Endothelial cell (in vitro differentiated cells): Measurements from ENCODE around the gene AQP5. TPM values are rescaled to one million over a fixed set of nuclear protein-coding genes. Genes with fewer than 3 reads are reported as not detected.

Source experiments
- DNase-seq: peaks from one replicate; pipeline ENCODE4 v3.0.0; 2021; ENCODE audit warnings: low spot score
- H3K27ac Mint-ChIP-seq: one replicate; pipeline ENCODE4 v1.8.0; 2021; ENCODE audit warnings: mixed read lengths, inconsistent platforms; ENCODE audit not compliant: unreplicated experiment
- H3K27me3 Mint-ChIP-seq: one replicate; pipeline ENCODE4 v1.8.0; 2021; ENCODE audit warnings: mild to moderate bottlenecking, moderate library complexity, mixed read lengths, inconsistent platforms; ENCODE audit not compliant: unreplicated experiment
- H3K36me3 Mint-ChIP-seq: one replicate; pipeline ENCODE4 v1.8.0; 2021; ENCODE audit warnings: mild to moderate bottlenecking, low read depth, mixed read lengths, inconsistent platforms; ENCODE audit not compliant: unreplicated experiment
- H3K4me1 Mint-ChIP-seq: one replicate; pipeline ENCODE4 v1.8.0; 2021; ENCODE audit warnings: mild to moderate bottlenecking, mixed read lengths, inconsistent platforms; ENCODE audit not compliant: unreplicated experiment
- H3K4me3 Mint-ChIP-seq: one replicate; pipeline ENCODE4 v1.8.0; 2021; ENCODE audit warnings: mild to moderate bottlenecking, mixed read lengths, inconsistent platforms; ENCODE audit not compliant: unreplicated experiment
- H3K9me3 Mint-ChIP-seq: one replicate; pipeline ENCODE4 v1.8.0; 2021; ENCODE audit warnings: mixed read lengths, inconsistent platforms; ENCODE audit not compliant: unreplicated experiment
- total RNA-seq: library from RNA; stranded (reverse); fragmentation: NEBNext Ultra II Directional; extraction: Animal tissue kit (Norgen Biotek cat#: 25700); gene quantifications from one replicate; pipeline ENCODE4 v1.2.1, GENCODE V29; 2021; ENCODE audit not compliant: unreplicated experiment
- TF ChIP-seq, protein P1 (sequence below): fragments of 200-600 bp; sonication (generic); IDR thresholded peaks from one replicate; pipeline ENCODE4 v1.5.0; 2021; ENCODE audit warnings: antibody characterized with exemption; ENCODE audit not compliant: unreplicated experiment

The AQP5 gene
- total RNA-seq, 1 donor from 2014 or later: 0.26 TPM

GRCh38 chr12:49950273-49951251 is 11.1 kb upstream of the AQP5 start, which contains the start of gene AQP2:
Gene AQP2, plus strand, starts transcription at chr12:49950737. Its CDS starts 94 bp downstream, at chr12:49950831.
- peaks cover 10% of the 10 kb centered on the region for H3K27me3 Mint-ChIP-seq
- TF ChIP-seq, protein P1, sequence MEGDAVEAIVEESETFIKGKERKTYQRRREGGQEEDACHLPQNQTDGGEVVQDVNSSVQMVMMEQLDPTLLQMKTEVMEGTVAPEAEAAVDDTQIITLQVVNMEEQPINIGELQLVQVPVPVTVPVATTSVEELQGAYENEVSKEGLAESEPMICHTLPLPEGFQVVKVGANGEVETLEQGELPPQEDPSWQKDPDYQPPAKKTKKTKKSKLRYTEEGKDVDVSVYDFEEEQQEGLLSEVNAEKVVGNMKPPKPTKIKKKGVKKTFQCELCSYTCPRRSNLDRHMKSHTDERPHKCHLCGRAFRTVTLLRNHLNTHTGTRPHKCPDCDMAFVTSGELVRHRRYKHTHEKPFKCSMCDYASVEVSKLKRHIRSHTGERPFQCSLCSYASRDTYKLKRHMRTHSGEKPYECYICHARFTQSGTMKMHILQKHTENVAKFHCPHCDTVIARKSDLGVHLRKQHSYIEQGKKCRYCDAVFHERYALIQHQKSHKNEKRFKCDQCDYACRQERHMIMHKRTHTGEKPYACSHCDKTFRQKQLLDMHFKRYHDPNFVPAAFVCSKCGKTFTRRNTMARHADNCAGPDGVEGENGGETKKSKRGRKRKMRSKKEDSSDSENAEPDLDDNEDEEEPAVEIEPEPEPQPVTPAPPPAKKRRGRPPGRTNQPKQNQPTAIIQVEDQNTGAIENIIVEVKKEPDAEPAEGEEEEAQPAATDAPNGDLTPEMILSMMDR: no peak
- no peak for DNase-seq
- H3K4me3 Mint-ChIP-seq: no peak within 1 kb of the TSS
- H3K36me3 Mint-ChIP-seq: no peaks in the 10 kb centered on the region
- no peak within 1 kb of the TSS for H3K27ac Mint-ChIP-seq
- peaks cover 13% of the 10 kb centered on the region for H3K4me1 Mint-ChIP-seq
- H3K9me3 Mint-ChIP-seq: no peaks in the 10 kb centered on the region

- no peak for DNase-seq
- peaks cover 10% of the 10 kb centered on the region for H3K27me3 Mint-ChIP-seq
Measured at GRCh38 chr12:49951411-49952240, 10.0 kb upstream of the AQP5 start.

GRCh38 chr12:49952391-49953055 is 9.1 kb upstream of the AQP5 start:
- Mint-ChIP-seq H3K4me3 (no peak overlapping the region), H3K27me3 (peaks cover 14% of the 10 kb centered on the region)
- no peak for DNase-seq

More at GRCh38 chr12:49951411-49952240, 10.0 kb upstream of the AQP5 start:
- TF ChIP-seq, protein P1: no peak
- Mint-ChIP-seq H3K4me1 (peaks cover 10% of the 10 kb centered on the region), H3K36me3 (no peaks in the 10 kb centered on the region), H3K27ac (no peak overlapping the region), H3K9me3 (no peaks in the 10 kb centered on the region), H3K4me3 (no peak overlapping the region)

GRCh38 chr12:49953151-49953550 is 8.5 kb upstream of the AQP5 start:
- H3K27ac Mint-ChIP-seq: peak overlapping the region; percentile 48
- H3K4me1 Mint-ChIP-seq: peaks cover 10% of the 10 kb centered on the region
- TF ChIP-seq, protein P1: no peak
- no peaks in the 10 kb centered on the region for H3K9me3 Mint-ChIP-seq
- peaks cover 14% of the 10 kb centered on the region for H3K27me3 Mint-ChIP-seq
- no peak overlapping the region for H3K4me3 Mint-ChIP-seq
- DNase-seq: no peak
- no peaks in the 10 kb centered on the region for H3K36me3 Mint-ChIP-seq

More at GRCh38 chr12:49952391-49953055, 9.1 kb upstream of the AQP5 start:
- TF ChIP-seq, protein P1: no peak
- peak overlapping the region; percentile 48 for H3K27ac Mint-ChIP-seq
- H3K4me1 Mint-ChIP-seq: peaks cover 10% of the 10 kb centered on the region
- H3K9me3 Mint-ChIP-seq: no peaks in the 10 kb centered on the region
- no peaks in the 10 kb centered on the region for H3K36me3 Mint-ChIP-seq
